Measurements from ENCODE around the gene SYNJ2BP. TPM values are rescaled to one million over a fixed set of nuclear protein-coding genes. Genes with fewer than 3 reads are reported as not detected.
A peak's percentile ranks its signal among the peaks of the same experiment; 100 is the strongest.

Gene SYNJ2BP
- total RNA-seq, 1 experiment from 2014 or later, result 26.6 TPM

DNA sequence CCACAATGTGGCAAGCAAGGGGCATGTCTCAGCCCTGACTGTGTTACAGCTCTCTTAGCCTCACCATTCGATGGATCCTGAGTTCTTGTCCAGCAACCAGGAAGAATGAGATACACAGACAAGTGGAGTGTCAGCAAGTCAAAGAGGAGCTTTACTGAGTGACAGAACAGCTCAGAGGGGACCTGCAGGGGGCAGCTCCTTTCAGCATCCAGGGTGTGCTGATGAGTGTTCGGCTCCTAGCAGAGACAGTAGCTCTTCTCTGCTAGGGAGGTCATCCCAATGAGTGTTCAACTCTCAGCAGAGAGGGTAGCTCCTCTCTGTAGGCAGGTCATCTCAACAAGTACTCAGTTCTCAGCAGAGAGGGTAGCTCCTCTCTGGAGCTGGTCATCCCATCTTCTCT is 19.1 kb downstream of the SYNJ2BP start:
- Histone ChIP-seq H2BK120ac (ENCODE audit: low read depth, low read length, poor library complexity, severe bottlenecking) (no peak overlapping the region), H3K27ac (ENCODE audit: insufficient read length, low read depth, low read length) (no peak overlapping the region), H2BK5ac (ENCODE audit: insufficient read length, low read length) (no peak overlapping the region), H3T11ph (ENCODE audit: low read length) (no peak overlapping the region), H4K91ac (ENCODE audit: insufficient read length, low read depth, low read length) (no peak overlapping the region), H3K23me2 (ENCODE audit: insufficient read length, low read depth, low read length, poor library complexity, severe bottlenecking) (no peaks in the 10 kb centered on the region), H3K79me1 (ENCODE audit: insufficient read depth, low read depth, low read length, poor library complexity, severe bottlenecking) (no peaks in the 10 kb centered on the region), H3K27me3 (ENCODE audit: insufficient read depth, low read length) (no peaks in the 10 kb centered on the region), H2BK12ac (ENCODE audit: insufficient read length, low read depth, low read length) (no peak overlapping the region), H3K4me2 (ENCODE audit: insufficient read depth, insufficient read length, low read length) (no peak overlapping the region), H4K5ac (ENCODE audit: insufficient read length, low read depth, low read length) (no peak overlapping the region), H3K14ac (ENCODE audit: insufficient read depth, low read length) (no peak overlapping the region), H3K23ac (ENCODE audit: insufficient read length, low read depth, low read length) (no peak overlapping the region), H4K20me1 (ENCODE audit: control insufficient read depth, insufficient read depth, insufficient read length) (no peaks in the 10 kb centered on the region), H3K9me3 (ENCODE audit: control insufficient read depth, low read depth, low read length) (no peaks in the 10 kb centered on the region), H3K4ac (ENCODE audit: low read depth, low read length) (no peak overlapping the region; the same call in 1 of the 2 replicates), H2AFZ (ENCODE audit: low read length) (no peak overlapping the region), H2BK20ac (ENCODE audit: low read depth, low read length, poor library complexity, severe bottlenecking) (no peak overlapping the region), H3K9ac (ENCODE audit: extremely low read depth, insufficient read length, low read length) (no peak overlapping the region), H2BK15ac (ENCODE audit: low read depth, low read length) (no peak overlapping the region), H4K8ac (replicated peaks; ENCODE audit: insufficient read length, low read depth, low read length) (no peak overlapping the region), H2AK5ac (ENCODE audit: insufficient read length, low read length) (no peak overlapping the region), H3K56ac (ENCODE audit: insufficient read length, low read depth, low read length) (no peak overlapping the region), H3K4me1 (ENCODE audit: insufficient read depth, low read length) (no peaks in the 10 kb centered on the region; the same call in 1 of the 2 replicates), H3K79me2 (ENCODE audit: insufficient read depth, low read length) (no peaks in the 10 kb centered on the region; the same call in 1 of the 2 replicates), H3K18ac (ENCODE audit: insufficient read length, low read depth, low read length) (no peak overlapping the region)
- TF ChIP-seq, protein P1, sequence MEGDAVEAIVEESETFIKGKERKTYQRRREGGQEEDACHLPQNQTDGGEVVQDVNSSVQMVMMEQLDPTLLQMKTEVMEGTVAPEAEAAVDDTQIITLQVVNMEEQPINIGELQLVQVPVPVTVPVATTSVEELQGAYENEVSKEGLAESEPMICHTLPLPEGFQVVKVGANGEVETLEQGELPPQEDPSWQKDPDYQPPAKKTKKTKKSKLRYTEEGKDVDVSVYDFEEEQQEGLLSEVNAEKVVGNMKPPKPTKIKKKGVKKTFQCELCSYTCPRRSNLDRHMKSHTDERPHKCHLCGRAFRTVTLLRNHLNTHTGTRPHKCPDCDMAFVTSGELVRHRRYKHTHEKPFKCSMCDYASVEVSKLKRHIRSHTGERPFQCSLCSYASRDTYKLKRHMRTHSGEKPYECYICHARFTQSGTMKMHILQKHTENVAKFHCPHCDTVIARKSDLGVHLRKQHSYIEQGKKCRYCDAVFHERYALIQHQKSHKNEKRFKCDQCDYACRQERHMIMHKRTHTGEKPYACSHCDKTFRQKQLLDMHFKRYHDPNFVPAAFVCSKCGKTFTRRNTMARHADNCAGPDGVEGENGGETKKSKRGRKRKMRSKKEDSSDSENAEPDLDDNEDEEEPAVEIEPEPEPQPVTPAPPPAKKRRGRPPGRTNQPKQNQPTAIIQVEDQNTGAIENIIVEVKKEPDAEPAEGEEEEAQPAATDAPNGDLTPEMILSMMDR (conservative IDR thresholded peaks at IDR 0.05), result peak; percentile 19; the same call in 1 of the 3 replicates
- WGBS (ENCODE audit: extremely low coverage, insufficient read length, low lambda C conversion rate), result no CpG with 5 or more reads among the region's 2 CpGs
- peak overlapping the region in 1 of 3 experiments; percentile 82; a peak in 2 of 7 replicates for H3K27ac Mint-ChIP-seq
- peaks cover 3 to 4% of the 10 kb centered on the region in 2 experiments; a peak in 3 of 5 replicates for H3K9me3 Mint-ChIP-seq
- peak; percentile 34 for DNase-seq
- no peak overlapping the region for H3K4me3 Mint-ChIP-seq
- no peaks in the 10 kb centered on the region for H3K27me3 Mint-ChIP-seq (ENCODE audit: low read depth)
- H3K36me3 Mint-ChIP-seq (ENCODE audit: insufficient read depth in 1 of 3, low read depth in 3 of 3), result peaks cover 9 to 16% (median 15%) of the 10 kb centered on the region in 3 experiments; a peak in 6 of 7 replicates
- H3K4me1 Mint-ChIP-seq, result peaks cover 9 to 13% of the 10 kb centered on the region in 2 experiments
